ENCODE results near the gene CEP70.

GRCh38 chr3:138640537-138640936, 46.5 kb upstream of the CEP70 start:
- no peak for TF ChIP-seq CTCF (IDR thresholded peaks at IDR 0.05; ENCODE audit: insufficient read depth, low read length)
- TF ChIP-seq POLR2AphosphoS5 (IDR thresholded peaks at IDR 0.05; ENCODE audit: low read depth), result no peak; the same call in 1 of the 2 replicates
